HG02678 (cell line): ENCODE data around the gene ADD1.

Experiments
- ATAC-seq: cut with Tn5 transposase; IDR thresholded peaks from one replicate; pipeline ENCODE4 v1.9.1; 2021; ENCODE audit warnings: mild to moderate bottlenecking, moderate library complexity; ENCODE audit not compliant: unreplicated experiment

Gene ADD1

DNA sequence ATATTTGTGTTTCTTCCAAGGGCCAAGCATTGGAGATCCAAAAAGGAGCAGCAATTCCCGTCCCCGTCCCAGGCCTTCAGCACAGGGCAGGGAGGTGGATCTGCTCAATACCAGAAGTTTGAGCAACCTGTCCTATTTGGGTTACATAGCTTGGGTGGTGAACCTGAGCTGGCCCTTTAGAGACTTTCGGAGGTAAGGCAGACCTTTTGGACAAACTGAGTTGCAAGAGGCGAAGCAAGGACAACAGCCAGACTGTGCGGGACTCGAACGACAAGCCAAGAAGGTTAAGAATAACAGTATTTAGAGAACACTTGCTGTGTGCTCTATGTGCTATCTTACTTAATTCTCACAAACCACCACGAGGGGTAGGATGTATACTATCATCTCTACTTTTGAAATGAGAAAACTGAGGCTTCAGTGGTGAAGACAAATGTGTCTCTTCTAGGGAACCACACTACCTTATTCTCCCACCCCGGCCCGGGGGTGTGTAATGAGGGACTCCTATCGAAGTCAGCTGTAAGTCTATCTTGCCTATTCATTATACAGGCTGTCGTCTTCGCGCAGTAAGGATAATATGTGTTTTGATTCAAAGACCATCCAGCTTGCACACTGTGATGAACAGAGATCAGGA, 118.3 kb downstream of the ADD1 start:
- no peak for ATAC-seq

DNA sequence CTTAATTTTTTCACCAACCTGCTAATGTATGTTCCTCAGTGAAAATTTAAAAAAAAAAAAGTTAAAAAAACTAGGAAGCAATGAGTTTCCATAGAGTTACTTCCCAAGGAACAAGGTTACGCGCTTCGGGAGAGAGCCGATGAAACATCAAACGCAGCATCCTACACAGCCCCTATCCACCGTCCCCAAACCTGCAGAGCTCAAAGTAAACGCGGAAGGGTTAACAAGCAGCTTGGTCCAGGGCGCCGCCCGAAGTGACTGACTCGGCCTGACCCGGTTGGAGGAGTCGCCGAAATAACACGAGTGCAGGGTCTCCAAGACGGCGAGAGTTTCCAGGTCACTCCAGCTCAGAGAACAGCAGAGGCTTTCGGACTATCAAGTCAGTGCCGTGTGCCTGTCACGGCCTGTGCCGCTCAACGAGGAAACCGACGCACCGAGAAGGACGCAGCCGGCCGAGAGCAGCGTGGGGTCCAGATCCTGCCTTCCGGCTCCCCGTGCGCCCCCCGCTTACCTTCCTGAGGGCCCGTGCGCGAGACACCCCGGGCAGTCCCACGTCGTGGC, 119.0 kb downstream of the ADD1 start:
- ATAC-seq: peak; percentile 28

DNA sequence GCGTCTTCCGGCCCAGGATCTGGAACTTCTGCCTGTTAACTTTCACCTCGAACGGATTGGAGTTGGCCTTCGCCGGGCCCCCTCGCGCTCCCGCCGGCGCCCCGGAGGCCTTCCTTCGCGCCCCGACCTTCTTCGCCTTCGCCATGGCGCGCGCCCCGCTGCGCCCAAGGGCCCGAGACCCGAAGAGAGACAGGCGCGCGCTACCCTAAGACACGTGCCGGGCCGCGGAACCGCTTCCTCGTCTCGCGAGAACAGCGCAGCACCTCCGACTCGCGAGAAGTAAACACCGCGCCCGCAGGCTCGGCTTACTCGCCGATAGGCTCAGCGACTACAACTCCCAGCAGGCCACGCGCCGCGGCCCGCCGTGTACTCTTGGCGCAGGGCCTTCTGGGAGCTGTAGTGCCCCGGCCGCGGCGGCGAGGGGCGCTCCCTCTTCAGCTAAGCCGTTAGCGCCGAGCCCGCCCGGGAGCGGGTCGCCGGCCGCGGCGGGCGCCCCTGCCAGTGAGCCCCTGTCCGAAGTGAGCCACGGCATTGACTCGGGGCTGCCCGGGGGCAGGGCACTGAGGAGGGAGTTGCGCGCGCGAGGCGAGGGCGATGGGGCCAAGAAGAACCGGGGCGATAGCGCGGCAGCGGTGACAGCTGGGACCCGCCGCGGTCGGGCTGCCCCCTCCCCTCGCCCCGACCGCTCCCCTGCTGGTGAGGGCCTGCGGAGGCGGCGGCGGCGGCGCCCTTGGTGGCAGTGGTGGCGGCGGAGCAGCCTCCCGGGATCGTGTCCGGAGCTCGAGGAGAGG, 119.7 kb downstream of the ADD1 start, which contains the start of the genes GRK4 and NOP14:
GRK4 (plus strand) TSS at position 397 of the 791 bp plus-strand sequence. CDS start 500 bp downstream, outside the sequence.
NOP14 (minus strand) TSS at position 232 of the 791 bp plus-strand sequence; CDS start at position 145, 87 bp downstream.
- peak; percentile 89 for ATAC-seq

DNA sequence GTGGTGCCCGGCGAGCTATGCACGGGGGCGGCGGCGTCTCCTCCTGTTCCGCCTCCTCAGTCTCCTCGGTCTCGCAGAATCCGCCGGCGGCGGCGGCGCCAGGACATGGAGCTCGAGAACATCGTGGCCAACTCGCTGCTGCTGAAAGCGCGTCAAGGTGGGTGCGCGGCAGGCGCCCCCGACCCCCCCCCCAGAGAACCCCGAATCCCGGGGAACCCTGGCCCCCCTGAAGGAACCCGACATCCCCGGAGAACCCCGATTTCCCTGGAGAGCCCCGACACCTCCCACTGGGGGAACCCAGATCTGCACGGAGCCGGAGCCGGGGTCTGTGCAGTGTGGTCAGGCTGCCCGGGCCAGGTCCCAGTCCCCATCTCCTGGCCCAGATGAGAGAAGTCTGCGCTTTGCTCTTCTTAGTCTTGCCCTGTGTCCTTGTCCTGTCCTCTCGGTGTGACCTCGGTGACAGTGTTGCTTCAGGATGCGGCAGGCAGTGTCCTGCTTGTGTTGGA, 120.4 kb downstream of the ADD1 start:
- no peak for ATAC-seq

- no peak for ATAC-seq
Observed at GRCh38 chr4:2964706-2965258, 121.1 kb downstream of the ADD1 start.

GRCh38 chr4:2965262-2965661, 121.6 kb downstream of the ADD1 start:
- no peak for ATAC-seq

GRCh38 chr4:2968381-2968780, 124.7 kb downstream of the ADD1 start:
- no peak for ATAC-seq

DNA sequence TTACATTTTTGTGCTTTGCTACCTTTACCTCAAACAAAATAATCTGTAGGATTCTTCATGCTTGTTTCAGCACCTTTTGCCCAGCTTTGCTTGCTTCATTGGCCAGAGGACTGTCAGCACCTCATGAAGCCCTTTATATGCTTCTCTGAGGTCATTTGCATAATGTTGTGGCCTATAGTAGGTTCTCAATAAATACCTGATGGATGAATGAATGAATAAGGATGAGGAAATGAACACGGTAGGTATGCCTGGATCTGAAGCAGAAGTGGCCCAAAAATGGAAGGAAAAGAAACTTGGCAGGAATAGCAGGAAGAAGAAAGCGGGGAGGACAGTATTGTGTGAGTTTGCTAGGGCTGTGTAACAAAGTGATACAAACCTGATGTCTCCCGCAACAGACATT, 127.6 kb downstream of the ADD1 start:
- no peak for ATAC-seq

DNA sequence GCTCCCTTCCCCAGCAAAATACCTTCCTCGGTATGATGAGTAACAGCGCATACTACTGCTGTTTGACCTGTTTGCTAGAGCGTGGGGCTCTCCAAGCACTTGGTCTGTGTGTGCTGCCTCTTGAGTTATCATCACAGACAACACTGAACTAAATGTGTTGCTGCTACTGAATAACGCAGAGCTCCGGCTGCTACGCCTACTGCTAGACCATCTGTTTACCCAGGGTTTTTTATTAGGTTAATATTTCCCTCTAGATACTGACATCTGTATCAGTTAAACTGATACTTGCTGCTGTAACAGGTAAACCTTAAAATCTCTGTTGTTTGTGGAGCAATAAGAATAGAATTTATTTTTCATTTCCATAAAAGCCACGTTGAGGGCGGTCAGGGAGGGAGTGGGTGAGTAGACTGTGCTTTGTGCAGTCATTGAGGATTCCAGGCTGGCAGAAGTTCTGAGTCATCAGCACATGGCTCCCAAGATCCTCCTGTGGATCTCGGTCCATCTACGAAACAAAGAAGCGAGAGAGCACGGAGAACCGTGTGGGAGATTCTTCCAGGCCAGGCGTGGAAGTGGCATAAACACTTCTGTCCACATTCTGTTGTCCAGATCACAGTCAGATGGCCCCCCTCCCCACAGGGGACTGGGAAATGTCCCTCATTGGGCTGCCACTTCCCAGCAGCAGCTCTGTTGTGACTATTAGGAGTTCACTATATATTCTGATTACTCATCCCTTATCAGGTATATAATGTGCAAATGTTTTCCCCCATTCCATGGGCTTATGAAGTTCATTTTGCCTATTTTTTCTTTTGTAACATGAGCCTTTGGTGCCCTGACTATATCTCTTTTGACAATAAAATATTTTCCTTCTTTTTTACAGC, 133.8 kb downstream of the ADD1 start:
- no peak for ATAC-seq
